ENCODE measurements around the gene SYNGR3.

SYNGR3 gene

GRCh38 chr16:1992704-1993317, 3.0 kb downstream of the SYNGR3 start:
- no peak for DNase-seq (ENCODE audit: low read depth)

GRCh38 chr16:1993731-1994131, 4.0 kb downstream of the SYNGR3 start:
- no peak for DNase-seq (ENCODE audit: low read depth)

- no peak for DNase-seq (ENCODE audit: low read depth)
Measured at GRCh38 chr16:1997494-1998359, 8.0 kb downstream of the SYNGR3 start.

- DNase-seq (ENCODE audit: low read depth): no peak
Measured at GRCh38 chr16:1998360-1998835, 8.6 kb downstream of the SYNGR3 start.

GRCh38 chr16:1998852-1999801, 9.4 kb downstream of the SYNGR3 start:
- DNase-seq (ENCODE audit: low read depth): no peak

GRCh38 chr16:1999866-2000514, 10.2 kb downstream of the SYNGR3 start:
- DNase-seq (ENCODE audit: low read depth): no peak

- no peak for DNase-seq (ENCODE audit: low read depth)
Measured at GRCh38 chr16:2001035-2001434, 11.3 kb downstream of the SYNGR3 start.

GRCh38 chr16:2001456-2002355, 11.9 kb downstream of the SYNGR3 start:
- no peak for DNase-seq (ENCODE audit: low read depth)

GRCh38 chr16:2002406-2003230, 12.8 kb downstream of the SYNGR3 start:
- DNase-seq (ENCODE audit: low read depth): no peak

GRCh38 chr16:2003231-2003826, 13.6 kb downstream of the SYNGR3 start:
- no peak for DNase-seq (ENCODE audit: low read depth)

GRCh38 chr16:2003827-2004641, 14.3 kb downstream of the SYNGR3 start:
- DNase-seq (ENCODE audit: low read depth): no peak

GRCh38 chr16:2004795-2005517, 15.2 kb downstream of the SYNGR3 start:
- no peak for DNase-seq (ENCODE audit: low read depth)

- DNase-seq (ENCODE audit: low read depth): no peak
Measured at GRCh38 chr16:2005646-2006045, 15.9 kb downstream of the SYNGR3 start.

GRCh38 chr16:2006317-2006716, 16.5 kb downstream of the SYNGR3 start:
- DNase-seq (ENCODE audit: low read depth): no peak

- no peak for DNase-seq (ENCODE audit: low read depth)
Measured at GRCh38 chr16:2007081-2007836, 17.5 kb downstream of the SYNGR3 start.

- DNase-seq (ENCODE audit: low read depth): peak; percentile 64
Measured at GRCh38 chr16:2008009-2008526, 18.3 kb downstream of the SYNGR3 start.
